ENCODE measurements around the gene VEZF1. TPM values are rescaled to one million over a fixed set of nuclear protein-coding genes. Genes with fewer than 3 reads are reported as not detected.

The VEZF1 gene
- total and polyA plus RNA-seq, 2 donors (not counting 1 experiment from before 2014, with no cell fraction given) = 14.7 to 75.9 TPM

DNA sequence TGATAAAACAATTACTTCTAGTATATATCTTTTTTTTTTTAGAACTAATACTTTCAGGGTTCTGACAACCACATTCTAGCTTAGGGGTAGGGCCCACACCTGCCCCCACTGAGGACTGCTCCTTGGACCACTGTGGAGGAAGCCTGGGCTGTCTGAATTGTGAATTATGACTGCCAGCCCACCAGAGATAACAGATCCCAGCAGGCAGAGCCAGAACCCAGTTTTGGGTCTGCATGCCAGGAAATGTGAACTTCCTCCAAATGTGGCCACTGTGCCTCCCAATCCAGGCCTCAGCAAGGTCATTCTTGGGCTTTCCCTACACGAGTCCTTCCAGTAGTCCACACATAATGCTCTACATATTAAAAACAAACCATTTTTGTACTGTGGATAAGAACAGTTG, 15.9 kb downstream of the VEZF1 start:
- TF ChIP-seq, protein P1, sequence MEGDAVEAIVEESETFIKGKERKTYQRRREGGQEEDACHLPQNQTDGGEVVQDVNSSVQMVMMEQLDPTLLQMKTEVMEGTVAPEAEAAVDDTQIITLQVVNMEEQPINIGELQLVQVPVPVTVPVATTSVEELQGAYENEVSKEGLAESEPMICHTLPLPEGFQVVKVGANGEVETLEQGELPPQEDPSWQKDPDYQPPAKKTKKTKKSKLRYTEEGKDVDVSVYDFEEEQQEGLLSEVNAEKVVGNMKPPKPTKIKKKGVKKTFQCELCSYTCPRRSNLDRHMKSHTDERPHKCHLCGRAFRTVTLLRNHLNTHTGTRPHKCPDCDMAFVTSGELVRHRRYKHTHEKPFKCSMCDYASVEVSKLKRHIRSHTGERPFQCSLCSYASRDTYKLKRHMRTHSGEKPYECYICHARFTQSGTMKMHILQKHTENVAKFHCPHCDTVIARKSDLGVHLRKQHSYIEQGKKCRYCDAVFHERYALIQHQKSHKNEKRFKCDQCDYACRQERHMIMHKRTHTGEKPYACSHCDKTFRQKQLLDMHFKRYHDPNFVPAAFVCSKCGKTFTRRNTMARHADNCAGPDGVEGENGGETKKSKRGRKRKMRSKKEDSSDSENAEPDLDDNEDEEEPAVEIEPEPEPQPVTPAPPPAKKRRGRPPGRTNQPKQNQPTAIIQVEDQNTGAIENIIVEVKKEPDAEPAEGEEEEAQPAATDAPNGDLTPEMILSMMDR (IDR thresholded peaks at IDR 0.05) = no peak
- TF ChIP-seq EZH2 (IDR thresholded peaks at IDR 0.05; ENCODE audit: borderline replicate concordance, insufficient read depth, low read depth, low read length, poor library complexity, severe bottlenecking) = no peak
- no peak overlapping the region for H3K4me3 Mint-ChIP-seq
- Histone ChIP-seq H3K4me2 (replicated peaks; ENCODE audit: low read depth, low read length, poor library complexity, severe bottlenecking) (no peak overlapping the region), H3K9ac (ENCODE audit: low read length) (no peak overlapping the region), H3K4me3 (ENCODE audit: control extremely low read depth in 1 of 5, extremely low read depth in 1 of 5, insufficient read depth in 1 of 5, low read depth in 2 of 5, low read length in 4 of 5) (no peak overlapping the region), H3K79me2 (ENCODE audit: control insufficient read depth, insufficient read depth, low read length) (no peaks in the 10 kb centered on the region), H3K4me1 (ENCODE audit: control insufficient read depth in 2 of 2, insufficient read depth in 2 of 2, low read length in 2 of 2) (no peaks in the 10 kb centered on the region), H3K27ac (ENCODE audit: low read length in 2 of 2) (no peak overlapping the region), H3K9me3 (ENCODE audit: control extremely low read depth in 1 of 3, control insufficient read depth in 2 of 3, insufficient read depth in 1 of 3, low read length in 2 of 3) (no peaks in the 10 kb centered on the region), H3K27me3 (replicated peaks in 1 of 4; ENCODE audit: control extremely low read depth in 1 of 4, control insufficient read depth in 3 of 4, insufficient read depth in 4 of 4, low read length in 3 of 4) (peaks cover 0 to 10% (median 1%) of the 10 kb centered on the region in 4 experiments), H3K36me3 (replicated peaks in 1 of 2; ENCODE audit: control extremely low read depth in 1 of 2, control insufficient read depth in 1 of 2, extremely low read depth in 1 of 2, insufficient read depth in 2 of 2, low read length in 1 of 2) (peaks cover 11 to 44% of the 10 kb centered on the region in 2 experiments), H2AFZ (ENCODE audit: insufficient read depth, low read depth, low read length, poor library complexity, severe bottlenecking) (no peak overlapping the region), H4K20me1 (ENCODE audit: control insufficient read depth, insufficient read depth, low read length, poor library complexity, severe bottlenecking) (peaks cover 17% of the 10 kb centered on the region)
- intact Hi-C loops (cut with micrococcal nuclease) = no loop called here
- no peak overlapping the region for H3K27ac Mint-ChIP-seq
- no CpG with 5 or more reads among the region's 1 CpG for WGBS (ENCODE audit: insufficient coverage)
- DNase-seq (no peak), ATAC-seq (ENCODE audit: low read depth) (no peak)
- no peaks in the 10 kb centered on the region for H3K4me1 Mint-ChIP-seq
- CTCF ChIA-PET = interaction anchor here (0.7 to 1.2 kb wide), 2 partner anchors 79 to 113 kb away, joined by 3 to 5 read pairs; no protein-coding TSS in a partner anchor
- no peaks in the 10 kb centered on the region for H3K9me3 Mint-ChIP-seq (ENCODE audit: insufficient read depth)
- peaks cover 13% of the 10 kb centered on the region for H3K27me3 Mint-ChIP-seq
- POLR2A ChIA-PET = no interaction called here

DNA sequence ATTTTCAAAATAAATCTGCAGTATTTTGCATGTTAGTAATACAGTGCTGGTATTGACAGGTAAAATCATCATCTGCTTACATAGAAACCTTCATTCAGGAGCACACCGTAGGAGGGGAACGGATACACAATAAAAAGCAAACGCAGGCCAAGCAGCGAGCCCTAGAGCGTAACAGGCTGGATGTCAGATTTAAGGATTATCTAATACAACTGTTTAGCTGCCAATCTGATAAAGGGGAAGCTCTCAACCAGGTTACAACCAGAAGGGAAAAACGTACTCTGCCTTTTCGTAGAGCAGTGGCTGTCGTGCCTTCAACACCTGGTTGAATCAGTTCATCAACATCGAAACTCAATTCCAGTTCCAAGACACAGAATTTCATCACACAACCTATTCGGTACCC, 16.5 kb downstream of the VEZF1 start:
- Mint-ChIP-seq H3K27me3 (peaks cover 17% of the 10 kb centered on the region), H3K4me3 (no peak overlapping the region), H3K27ac (no peak overlapping the region), H3K9me3 (ENCODE audit: insufficient read depth) (no peaks in the 10 kb centered on the region), H3K4me1 (no peaks in the 10 kb centered on the region)
- Histone ChIP-seq H3K27me3 (replicated peaks in 1 of 4; ENCODE audit: control extremely low read depth in 1 of 4, control insufficient read depth in 3 of 4, insufficient read depth in 4 of 4, low read length in 3 of 4) (peaks cover 0 to 14% (median 1%) of the 10 kb centered on the region in 4 experiments), H4K20me1 (ENCODE audit: control insufficient read depth, insufficient read depth, low read length, poor library complexity, severe bottlenecking) (peaks cover 12% of the 10 kb centered on the region), H3K9ac (ENCODE audit: low read length) (no peak overlapping the region), H3K9me3 (ENCODE audit: control extremely low read depth in 1 of 3, control insufficient read depth in 2 of 3, insufficient read depth in 1 of 3, low read length in 2 of 3) (no peaks in the 10 kb centered on the region), H2AFZ (ENCODE audit: insufficient read depth, low read depth, low read length, poor library complexity, severe bottlenecking) (no peak overlapping the region), H3K27ac (ENCODE audit: low read length in 2 of 2) (no peak overlapping the region), H3K79me2 (ENCODE audit: control insufficient read depth, insufficient read depth, low read length) (no peaks in the 10 kb centered on the region), H3K4me3 (ENCODE audit: control extremely low read depth in 1 of 5, extremely low read depth in 1 of 5, insufficient read depth in 1 of 5, low read depth in 2 of 5, low read length in 4 of 5) (no peak overlapping the region), H3K36me3 (replicated peaks in 1 of 2; ENCODE audit: control extremely low read depth in 1 of 2, control insufficient read depth in 1 of 2, extremely low read depth in 1 of 2, insufficient read depth in 2 of 2, low read length in 1 of 2) (peaks cover 7 to 38% of the 10 kb centered on the region in 2 experiments), H3K4me2 (replicated peaks; ENCODE audit: low read depth, low read length, poor library complexity, severe bottlenecking) (no peak overlapping the region), H3K4me1 (ENCODE audit: control insufficient read depth in 2 of 2, insufficient read depth in 2 of 2, low read length in 2 of 2) (no peaks in the 10 kb centered on the region)
- TF ChIP-seq EZH2 (IDR thresholded peaks at IDR 0.05; ENCODE audit: borderline replicate concordance, insufficient read depth, low read depth, low read length, poor library complexity, severe bottlenecking) = no peak
- ATAC-seq (ENCODE audit: low read depth) (no peak), DNase-seq (no peak)
- WGBS (ENCODE audit: insufficient coverage) = 86% methylated on average over 6 of the region's 10 CpGs
- ChIA-PET CTCF (interaction anchor here (1.2 to 1.3 kb wide), 2 partner anchors 28 to 79 kb away, joined by 4 to 5 read pairs; no protein-coding TSS in a partner anchor), POLR2A (no interaction called here)
- intact Hi-C loops (cut with micrococcal nuclease) = no loop called here

Measured in B cell (primary cell).